Tibial artery (tissue), 4 donors: ENCODE data around the gene IL23R.

Experiments
- DNase-seq, 2 donors: peaks; one replicate each; pipeline ENCODE4 v3.0.0-alpha.2; 2019
- H3K27ac ChIP-seq, 2 donors: fragments of 200-600 bp; sonication (generic) in 1 of 2; 1 replicate in 1 of 2; 2 replicates in 1 of 2; pipeline ENCODE4 v1.5.1; 2018 to 2019; ENCODE audit warnings: mild to moderate bottlenecking in 1 of 2
- H3K27me3 ChIP-seq, 2 donors: fragments of 200-600 bp; sonication (generic) in 1 of 2; one replicate each; pipeline versions ENCODE4 v1.5.1 to v1.6.0; 2016 to 2019
- H3K36me3 ChIP-seq, 3 donors: fragments of 200-600 bp; sonication (generic) in 2 of 3; one replicate each; pipeline ENCODE4 v1.5.1; 2016 to 2019; ENCODE audit warnings: mild to moderate bottlenecking in 2 of 3
- H3K4me1 ChIP-seq, 4 donors: fragments of 200-600 bp; sonication (generic) in 2 of 4; 1 replicate in 3 of 4; 2 replicates in 1 of 4; pipeline ENCODE4 v1.5.1; 2016 to 2019
- H3K4me3 ChIP-seq, 2 donors: fragments of 200-600 bp; sonication (generic) in 1 of 2; 1 replicate in 1 of 2; 2 replicates in 1 of 2; pipeline ENCODE4 v1.5.1; 2018 to 2019; ENCODE audit warnings: mild to moderate bottlenecking in 2 of 2
- H3K9me3 ChIP-seq, 3 donors: fragments of 200-600 bp; sonication (generic) in 1 of 3; one replicate each; pipeline ENCODE4 v1.5.1; 2016 to 2019
- intact Hi-C: fragments of 100-400 bp; cut with DNase I; formaldehyde crosslinking; loops from one replicate; pipeline ENCODE4 v1.15.0; 2023; ENCODE audit warnings: low total_unique reads
- TF ChIP-seq, protein P1 (sequence below), 2 experiments: fragments of 200-600 bp in 1 of 2; fragments of 450-650 bp in 1 of 2; IDR thresholded peaks; one replicate each; pipeline ENCODE4 v1.5.1; 2017 to 2019; ENCODE audit warnings: antibody characterized with exemption in 2 of 2, mild to moderate bottlenecking in 1 of 2, moderate library complexity in 1 of 2

The IL23R gene

DNA sequence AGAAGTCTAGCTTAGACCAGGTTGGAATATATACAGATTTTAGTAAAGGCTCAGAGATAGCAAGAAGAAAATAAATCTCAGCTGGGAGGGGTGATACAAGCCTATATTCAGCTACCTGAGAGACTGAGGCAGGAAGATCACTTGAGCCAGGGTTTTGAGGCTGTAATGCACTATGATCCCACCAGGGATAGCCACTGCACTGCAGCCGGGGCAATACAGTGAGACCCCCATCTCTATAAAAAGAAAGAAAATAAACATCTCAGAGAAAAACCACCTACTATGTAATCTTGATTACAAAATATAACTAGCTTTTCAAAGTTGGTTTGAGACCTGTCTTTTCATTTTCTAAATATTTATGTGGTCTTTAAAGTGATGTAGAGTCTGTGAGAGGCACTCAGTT, 47.7 kb downstream of the IL23R start:
- Histone ChIP-seq H3K27ac (no peak overlapping the region), H3K4me3 (no peak overlapping the region), H3K27me3 (no peaks in the 10 kb centered on the region), H3K4me1 (peaks cover 0 to 7% (median 0%) of the 10 kb centered on the region in 4 donors), H3K36me3 (no peaks in the 10 kb centered on the region), H3K9me3 (no peaks in the 10 kb centered on the region)
- no peak for DNase-seq
- intact Hi-C loops, result no loop called here
- TF ChIP-seq, protein P1, sequence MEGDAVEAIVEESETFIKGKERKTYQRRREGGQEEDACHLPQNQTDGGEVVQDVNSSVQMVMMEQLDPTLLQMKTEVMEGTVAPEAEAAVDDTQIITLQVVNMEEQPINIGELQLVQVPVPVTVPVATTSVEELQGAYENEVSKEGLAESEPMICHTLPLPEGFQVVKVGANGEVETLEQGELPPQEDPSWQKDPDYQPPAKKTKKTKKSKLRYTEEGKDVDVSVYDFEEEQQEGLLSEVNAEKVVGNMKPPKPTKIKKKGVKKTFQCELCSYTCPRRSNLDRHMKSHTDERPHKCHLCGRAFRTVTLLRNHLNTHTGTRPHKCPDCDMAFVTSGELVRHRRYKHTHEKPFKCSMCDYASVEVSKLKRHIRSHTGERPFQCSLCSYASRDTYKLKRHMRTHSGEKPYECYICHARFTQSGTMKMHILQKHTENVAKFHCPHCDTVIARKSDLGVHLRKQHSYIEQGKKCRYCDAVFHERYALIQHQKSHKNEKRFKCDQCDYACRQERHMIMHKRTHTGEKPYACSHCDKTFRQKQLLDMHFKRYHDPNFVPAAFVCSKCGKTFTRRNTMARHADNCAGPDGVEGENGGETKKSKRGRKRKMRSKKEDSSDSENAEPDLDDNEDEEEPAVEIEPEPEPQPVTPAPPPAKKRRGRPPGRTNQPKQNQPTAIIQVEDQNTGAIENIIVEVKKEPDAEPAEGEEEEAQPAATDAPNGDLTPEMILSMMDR (IDR thresholded peaks at IDR 0.05), result no peak

DNA sequence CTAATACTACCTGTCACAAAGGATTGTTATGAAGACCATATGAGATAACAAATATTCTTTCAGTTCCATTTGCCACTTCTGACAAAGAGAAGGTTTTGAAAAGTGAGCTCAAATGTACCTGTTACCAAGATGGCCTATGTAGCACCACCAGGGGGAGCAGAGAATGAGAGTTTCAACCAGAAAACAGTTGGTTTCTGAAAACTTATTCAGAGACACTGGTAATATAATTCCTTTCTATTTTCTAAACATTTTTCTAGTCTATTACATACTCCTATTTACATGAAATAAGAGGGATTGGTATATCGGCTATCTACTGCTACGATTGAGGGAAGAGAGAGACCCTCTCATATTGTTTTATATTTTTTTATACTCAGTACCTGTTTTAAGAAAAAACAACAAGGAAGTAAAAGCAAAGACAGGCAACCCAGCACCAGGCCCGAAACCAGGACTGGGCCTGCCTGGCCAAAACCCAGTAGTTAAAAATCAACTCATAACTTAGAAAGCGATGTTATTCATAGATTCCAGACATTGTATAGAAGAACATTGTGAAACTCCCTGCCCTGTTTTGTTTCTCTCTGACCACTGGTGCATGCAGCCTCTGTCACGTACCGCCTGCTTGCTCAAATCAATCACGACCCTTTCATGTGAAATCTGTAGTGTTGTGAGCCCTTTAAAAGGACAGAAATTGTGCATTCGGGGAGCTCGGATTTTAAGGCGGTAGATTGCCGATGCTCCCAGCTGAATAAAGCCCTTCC, 48.3 kb downstream of the IL23R start:
- H3K36me3 ChIP-seq, result no peaks in the 10 kb centered on the region
- H3K27me3 ChIP-seq, result no peaks in the 10 kb centered on the region
- no peak overlapping the region for H3K27ac ChIP-seq
- TF ChIP-seq, protein P1 (IDR thresholded peaks at IDR 0.05), result peak; percentile 35 to 37
- no peaks in the 10 kb centered on the region for H3K9me3 ChIP-seq
- DNase-seq, result no peak
- intact Hi-C loops, result no loop called here
- no peak overlapping the region for H3K4me3 ChIP-seq
- H3K4me1 ChIP-seq, result peaks cover 0 to 7% (median 0%) of the 10 kb centered on the region in 4 donors

DNA sequence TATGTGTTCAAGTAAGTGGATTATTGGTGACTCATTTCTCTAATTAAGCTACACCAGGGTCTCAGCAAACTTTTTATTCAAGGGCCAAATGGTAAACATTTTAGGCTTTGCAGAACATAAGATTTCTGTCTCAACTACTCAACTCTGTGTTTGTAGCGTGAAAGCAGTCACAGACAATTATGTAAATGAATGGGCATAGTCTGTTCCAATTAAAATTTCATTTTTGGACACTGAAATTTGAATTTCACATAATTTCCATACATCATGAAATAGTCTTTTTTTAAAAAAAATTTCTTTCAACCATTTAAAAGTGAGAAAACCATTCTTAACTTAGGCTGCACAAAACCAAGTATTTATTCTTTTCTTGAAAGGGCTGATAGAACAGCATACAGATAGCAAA, 50.1 kb downstream of the IL23R start:
- intact Hi-C loops, result no loop called here
- peaks cover 0 to 7% (median 0%) of the 10 kb centered on the region in 4 donors for H3K4me1 ChIP-seq
- no peaks in the 10 kb centered on the region for H3K27me3 ChIP-seq
- TF ChIP-seq, protein P1 (IDR thresholded peaks at IDR 0.05), result no peak
- H3K4me3 ChIP-seq, result no peak overlapping the region
- DNase-seq, result no peak
- H3K9me3 ChIP-seq, result no peaks in the 10 kb centered on the region
- H3K36me3 ChIP-seq, result no peaks in the 10 kb centered on the region
- H3K27ac ChIP-seq, result no peak overlapping the region

DNA sequence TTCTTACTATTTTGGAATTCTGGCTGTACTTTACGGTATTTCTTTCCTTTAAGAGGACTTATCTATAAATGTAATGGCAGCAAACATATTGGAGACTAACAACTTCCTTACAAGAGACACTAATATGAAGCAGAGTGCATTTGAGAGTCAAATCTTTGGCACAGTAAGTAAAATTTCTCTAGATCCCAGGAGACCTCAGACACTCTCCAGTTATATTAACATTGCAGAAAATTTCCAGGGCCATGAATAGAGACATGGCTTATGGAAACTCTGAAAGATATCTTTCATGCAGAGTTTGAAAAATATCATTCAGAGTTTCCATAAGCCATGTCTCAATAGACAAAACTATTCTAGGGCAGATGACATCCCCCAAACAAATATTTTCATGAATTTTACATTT, 51.2 kb downstream of the IL23R start:
- no peak overlapping the region for H3K4me3 ChIP-seq
- peaks cover 0 to 7% (median 0%) of the 10 kb centered on the region in 4 donors for H3K4me1 ChIP-seq
- no peak for DNase-seq
- no peak overlapping the region for H3K27ac ChIP-seq
- no peaks in the 10 kb centered on the region for H3K36me3 ChIP-seq
- intact Hi-C loops, result no loop called here
- no peaks in the 10 kb centered on the region for H3K9me3 ChIP-seq
- TF ChIP-seq, protein P1 (IDR thresholded peaks at IDR 0.05), result no peak
- no peaks in the 10 kb centered on the region for H3K27me3 ChIP-seq

DNA sequence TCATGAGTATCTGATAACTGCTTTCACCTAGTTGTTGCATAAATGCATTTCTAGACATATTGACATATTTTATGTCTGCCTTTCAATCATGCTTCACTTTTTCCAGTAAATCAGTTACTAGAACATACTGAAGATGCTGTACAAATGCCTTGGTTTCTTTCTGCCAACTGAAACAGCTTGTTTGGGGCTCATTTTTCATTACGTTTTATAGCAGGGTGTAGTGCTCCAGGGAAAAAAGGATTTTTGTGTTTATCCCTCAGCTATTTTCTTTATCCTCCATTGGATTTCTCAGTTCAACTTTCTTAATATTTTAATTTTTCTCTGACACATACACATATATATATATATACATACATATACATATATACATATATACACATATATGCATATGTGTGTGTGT, 51.7 kb downstream of the IL23R start:
- H3K9me3 ChIP-seq, result no peaks in the 10 kb centered on the region
- no peak overlapping the region for H3K27ac ChIP-seq
- no peaks in the 10 kb centered on the region for H3K27me3 ChIP-seq
- intact Hi-C loops, result no loop called here
- TF ChIP-seq, protein P1 (IDR thresholded peaks at IDR 0.05), result no peak
- H3K4me3 ChIP-seq, result no peak overlapping the region
- no peak for DNase-seq
- H3K4me1 ChIP-seq, result peaks cover 0 to 7% (median 0%) of the 10 kb centered on the region in 4 donors
- no peaks in the 10 kb centered on the region for H3K36me3 ChIP-seq
